ENCODE data around the gene WNT3A. TPM values are rescaled to one million over a fixed set of nuclear protein-coding genes. Genes with fewer than 3 reads are reported as not detected.

Gene WNT3A
- total RNA-seq, 1 experiment from 2014 or later = 0.24 TPM

DNA sequence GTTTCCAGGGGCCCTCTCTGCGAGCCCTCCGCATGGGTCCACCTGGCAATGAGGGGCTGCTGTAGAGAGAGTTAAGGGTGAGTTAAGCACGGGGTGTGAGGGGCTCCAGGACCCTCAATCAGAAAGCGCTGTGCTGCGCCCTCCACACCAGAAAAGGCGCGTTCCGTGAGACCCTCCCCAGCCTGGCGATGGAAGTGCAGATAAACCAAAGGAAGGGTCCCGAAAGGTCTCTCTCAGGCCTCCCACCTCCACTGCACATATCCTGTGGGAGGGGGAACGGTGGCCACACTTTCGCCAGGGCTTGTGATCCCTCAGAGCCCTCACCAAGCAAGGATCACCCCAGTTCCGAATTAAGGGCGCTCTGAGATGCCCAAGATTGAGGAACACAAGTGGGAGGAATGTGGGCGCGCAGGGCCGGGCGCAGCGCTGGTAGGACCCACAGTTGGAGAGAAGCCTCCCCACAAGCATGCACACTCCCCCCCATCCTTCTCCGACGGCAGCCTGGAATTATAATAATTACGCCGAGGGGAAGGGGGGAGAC, 1.1 kb downstream of the WNT3A start:
- POLR2A ChIA-PET (ENCODE audit: unreplicated experiment) = no interaction called here
- no peak for TF ChIP-seq EZH2 (IDR thresholded peaks at IDR 0.05; ENCODE audit: low read depth)
- TF ChIP-seq, protein P1, sequence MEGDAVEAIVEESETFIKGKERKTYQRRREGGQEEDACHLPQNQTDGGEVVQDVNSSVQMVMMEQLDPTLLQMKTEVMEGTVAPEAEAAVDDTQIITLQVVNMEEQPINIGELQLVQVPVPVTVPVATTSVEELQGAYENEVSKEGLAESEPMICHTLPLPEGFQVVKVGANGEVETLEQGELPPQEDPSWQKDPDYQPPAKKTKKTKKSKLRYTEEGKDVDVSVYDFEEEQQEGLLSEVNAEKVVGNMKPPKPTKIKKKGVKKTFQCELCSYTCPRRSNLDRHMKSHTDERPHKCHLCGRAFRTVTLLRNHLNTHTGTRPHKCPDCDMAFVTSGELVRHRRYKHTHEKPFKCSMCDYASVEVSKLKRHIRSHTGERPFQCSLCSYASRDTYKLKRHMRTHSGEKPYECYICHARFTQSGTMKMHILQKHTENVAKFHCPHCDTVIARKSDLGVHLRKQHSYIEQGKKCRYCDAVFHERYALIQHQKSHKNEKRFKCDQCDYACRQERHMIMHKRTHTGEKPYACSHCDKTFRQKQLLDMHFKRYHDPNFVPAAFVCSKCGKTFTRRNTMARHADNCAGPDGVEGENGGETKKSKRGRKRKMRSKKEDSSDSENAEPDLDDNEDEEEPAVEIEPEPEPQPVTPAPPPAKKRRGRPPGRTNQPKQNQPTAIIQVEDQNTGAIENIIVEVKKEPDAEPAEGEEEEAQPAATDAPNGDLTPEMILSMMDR (conservative IDR thresholded peaks at IDR 0.05) = no peak

DNA sequence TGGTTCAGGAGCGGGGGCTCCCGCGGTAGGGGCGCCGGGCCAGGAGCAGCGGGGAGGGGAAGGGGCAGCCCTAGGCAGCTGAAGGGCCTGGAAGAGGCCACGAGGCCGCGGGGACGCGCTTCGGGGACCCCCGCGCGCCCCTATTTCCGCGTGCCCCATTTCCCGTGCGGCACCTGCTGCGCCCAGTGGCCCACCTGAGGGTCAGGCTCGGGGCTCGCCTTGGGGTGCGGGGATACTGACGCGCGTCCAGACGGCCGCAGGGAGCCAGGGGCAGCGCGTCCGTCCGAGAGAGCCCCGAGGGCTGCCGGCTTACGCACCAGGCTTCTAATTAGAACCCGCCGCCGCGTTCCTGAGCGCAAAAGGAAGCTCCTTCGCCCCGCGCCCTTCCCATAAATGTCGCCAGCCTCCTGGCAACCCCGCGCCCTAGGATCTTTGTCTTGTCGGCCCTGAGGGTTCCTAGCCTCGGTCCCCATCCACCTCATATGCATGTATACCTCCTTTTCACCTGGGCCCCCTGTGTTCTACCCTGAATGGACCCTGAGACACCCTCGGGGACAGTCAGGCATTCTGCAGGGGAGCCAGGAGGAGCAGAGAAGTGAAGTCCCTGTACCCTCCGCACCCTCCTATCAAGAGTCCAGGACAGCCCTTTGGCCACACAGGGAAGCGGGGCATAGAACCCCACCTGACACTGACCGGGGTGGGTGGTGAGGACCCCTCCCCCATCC, 1.8 kb downstream of the WNT3A start:
- no TSS peak for BruUV-seq (replicated peaks)
- CTCF ChIA-PET = no interaction called here
- H3K4me1 ChIP-seq (replicated peaks; ENCODE audit: insufficient read depth) = no peaks in the 10 kb centered on the region
- POLR2A ChIA-PET (ENCODE audit: unreplicated experiment) = no interaction called here
- H3K27me3 ChIP-seq (ENCODE audit: insufficient read depth, low read depth) = peaks cover 24% of the 10 kb centered on the region
- no peak overlapping the region for H2AFZ ChIP-seq
- H3K79me2 ChIP-seq (ENCODE audit: low read depth) = no peaks in the 10 kb centered on the region
- no peaks in the 10 kb centered on the region for H3K9me2 ChIP-seq (ENCODE audit: insufficient read depth)
- no peak overlapping the region for H3K4me3 ChIP-seq
- intact Hi-C loops (cut with micrococcal nuclease; ENCODE audit: unreplicated experiment) = loop anchor here (5.0 kb wide), 1 partner anchor 74 kb away; the partner anchor contains the start of gene ARF1
- H3K36me3 ChIP-seq (ENCODE audit: low read depth) = no peaks in the 10 kb centered on the region
- TF ChIP-seq EZH2 (IDR thresholded peaks at IDR 0.05; ENCODE audit: low read depth) = no peak
- TF ChIP-seq, protein P1 (conservative IDR thresholded peaks at IDR 0.05) = no peak
- H3K27ac ChIP-seq = no peak overlapping the region
- H3K9me3 ChIP-seq (ENCODE audit: insufficient read depth, low read depth) = no peaks in the 10 kb centered on the region
- no peak for DNase-seq
- H4K20me1 ChIP-seq (ENCODE audit: insufficient read depth) = no peaks in the 10 kb centered on the region
- H3F3A ChIP-seq (ENCODE audit: insufficient read depth, low read depth) = peaks cover 3% of the 10 kb centered on the region; the same call in 1 of the 2 replicates
- H3K4me2 ChIP-seq = no peak overlapping the region

More for the DNA sequence above, 1.1 kb downstream of the WNT3A start:
- Histone ChIP-seq H3K9me3 (ENCODE audit: insufficient read depth, low read depth) (no peaks in the 10 kb centered on the region), H3K4me3 (no peak overlapping the region), H3K36me3 (ENCODE audit: low read depth) (no peaks in the 10 kb centered on the region), H3K27me3 (ENCODE audit: insufficient read depth, low read depth) (peaks cover 24% of the 10 kb centered on the region), H3K4me1 (replicated peaks; ENCODE audit: insufficient read depth) (no peaks in the 10 kb centered on the region), H3K4me2 (no peak overlapping the region), H3F3A (ENCODE audit: insufficient read depth, low read depth) (peaks cover 3% of the 10 kb centered on the region; the same call in 1 of the 2 replicates), H4K20me1 (ENCODE audit: insufficient read depth) (no peaks in the 10 kb centered on the region), H3K79me2 (ENCODE audit: low read depth) (no peaks in the 10 kb centered on the region), H2AFZ (no peak overlapping the region), H3K27ac (no peak overlapping the region), H3K9me2 (ENCODE audit: insufficient read depth) (no peaks in the 10 kb centered on the region)
- no peak for DNase-seq
- CTCF ChIA-PET = no interaction called here
- intact Hi-C loops (cut with micrococcal nuclease; ENCODE audit: unreplicated experiment) = loop anchor here (5.0 kb wide), 1 partner anchor 74 kb away; the partner anchor contains the start of gene ARF1
- BruUV-seq (replicated peaks) = no TSS peak

DNA sequence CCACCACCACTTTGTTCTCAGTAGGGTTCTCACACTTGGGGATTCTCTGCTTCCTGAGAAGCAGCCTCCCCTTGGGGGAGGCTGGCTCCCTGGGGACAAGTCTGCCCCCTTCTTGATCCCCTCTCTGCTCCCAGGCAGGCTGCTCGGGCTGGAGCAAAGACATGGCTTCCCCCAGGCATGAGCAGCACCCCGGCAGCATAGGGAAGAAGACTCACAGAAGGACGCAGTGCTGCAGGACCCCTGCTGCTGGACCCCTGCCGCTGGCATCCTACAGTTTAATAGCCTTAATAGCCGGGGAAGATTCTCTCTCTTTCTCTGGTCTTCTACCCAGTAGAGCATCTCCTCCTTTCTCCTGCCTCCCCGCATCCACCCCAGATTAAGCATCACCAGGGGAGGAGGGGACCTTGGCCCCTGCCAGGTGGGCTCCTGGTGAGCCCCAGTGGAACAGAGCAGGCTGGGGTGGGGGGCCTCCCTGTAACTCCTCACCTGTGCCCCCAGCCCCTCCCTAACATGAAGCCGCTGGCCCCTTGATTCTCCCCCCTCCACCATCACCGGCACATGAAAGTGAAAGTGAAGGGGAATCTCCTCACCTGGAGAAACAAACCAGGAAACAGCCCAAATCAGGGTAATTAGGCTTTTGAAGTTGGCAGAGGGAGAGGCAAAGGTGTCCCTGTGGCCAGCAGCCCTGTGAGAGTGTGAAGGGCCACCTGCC, 2.5 kb downstream of the WNT3A start:
- H3K4me2 ChIP-seq = peak overlapping the region; percentile 44
- intact Hi-C loops (cut with micrococcal nuclease; ENCODE audit: unreplicated experiment) = loop anchor here (5.0 kb wide), 1 partner anchor 73 kb away; the partner anchor contains the start of gene ARF1
- no TSS peak for BruUV-seq (replicated peaks)
- H3K27ac ChIP-seq = no peak overlapping the region
- no peak for TF ChIP-seq EZH2 (IDR thresholded peaks at IDR 0.05; ENCODE audit: low read depth)
- no peaks in the 10 kb centered on the region for H3K4me1 ChIP-seq (replicated peaks; ENCODE audit: insufficient read depth)
- no peaks in the 10 kb centered on the region for H3K9me2 ChIP-seq (ENCODE audit: insufficient read depth)
- no peaks in the 10 kb centered on the region for H3K9me3 ChIP-seq (ENCODE audit: insufficient read depth, low read depth)
- POLR2A ChIA-PET (ENCODE audit: unreplicated experiment) = no interaction called here
- no peak overlapping the region for H3K4me3 ChIP-seq
- no peak overlapping the region for H2AFZ ChIP-seq
- no peaks in the 10 kb centered on the region for H4K20me1 ChIP-seq (ENCODE audit: insufficient read depth)
- H3K27me3 ChIP-seq (ENCODE audit: insufficient read depth, low read depth) = peaks cover 24% of the 10 kb centered on the region
- DNase-seq = no peak
- H3K36me3 ChIP-seq (ENCODE audit: low read depth) = no peaks in the 10 kb centered on the region
- peaks cover 3% of the 10 kb centered on the region; the same call in 1 of the 2 replicates for H3F3A ChIP-seq (ENCODE audit: insufficient read depth, low read depth)
- CTCF ChIA-PET = no interaction called here
- no peaks in the 10 kb centered on the region for H3K79me2 ChIP-seq (ENCODE audit: low read depth)
